Measurements from ENCODE around the gene ASNS.
"Not testable (repeated sequence)": the region's sequence is repeated elsewhere in the genome, so short reads cannot be mapped to it uniquely, and the experiment has no call there.

ASNS gene, protein sequence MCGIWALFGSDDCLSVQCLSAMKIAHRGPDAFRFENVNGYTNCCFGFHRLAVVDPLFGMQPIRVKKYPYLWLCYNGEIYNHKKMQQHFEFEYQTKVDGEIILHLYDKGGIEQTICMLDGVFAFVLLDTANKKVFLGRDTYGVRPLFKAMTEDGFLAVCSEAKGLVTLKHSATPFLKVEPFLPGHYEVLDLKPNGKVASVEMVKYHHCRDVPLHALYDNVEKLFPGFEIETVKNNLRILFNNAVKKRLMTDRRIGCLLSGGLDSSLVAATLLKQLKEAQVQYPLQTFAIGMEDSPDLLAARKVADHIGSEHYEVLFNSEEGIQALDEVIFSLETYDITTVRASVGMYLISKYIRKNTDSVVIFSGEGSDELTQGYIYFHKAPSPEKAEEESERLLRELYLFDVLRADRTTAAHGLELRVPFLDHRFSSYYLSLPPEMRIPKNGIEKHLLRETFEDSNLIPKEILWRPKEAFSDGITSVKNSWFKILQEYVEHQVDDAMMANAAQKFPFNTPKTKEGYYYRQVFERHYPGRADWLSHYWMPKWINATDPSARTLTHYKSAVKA

DNA sequence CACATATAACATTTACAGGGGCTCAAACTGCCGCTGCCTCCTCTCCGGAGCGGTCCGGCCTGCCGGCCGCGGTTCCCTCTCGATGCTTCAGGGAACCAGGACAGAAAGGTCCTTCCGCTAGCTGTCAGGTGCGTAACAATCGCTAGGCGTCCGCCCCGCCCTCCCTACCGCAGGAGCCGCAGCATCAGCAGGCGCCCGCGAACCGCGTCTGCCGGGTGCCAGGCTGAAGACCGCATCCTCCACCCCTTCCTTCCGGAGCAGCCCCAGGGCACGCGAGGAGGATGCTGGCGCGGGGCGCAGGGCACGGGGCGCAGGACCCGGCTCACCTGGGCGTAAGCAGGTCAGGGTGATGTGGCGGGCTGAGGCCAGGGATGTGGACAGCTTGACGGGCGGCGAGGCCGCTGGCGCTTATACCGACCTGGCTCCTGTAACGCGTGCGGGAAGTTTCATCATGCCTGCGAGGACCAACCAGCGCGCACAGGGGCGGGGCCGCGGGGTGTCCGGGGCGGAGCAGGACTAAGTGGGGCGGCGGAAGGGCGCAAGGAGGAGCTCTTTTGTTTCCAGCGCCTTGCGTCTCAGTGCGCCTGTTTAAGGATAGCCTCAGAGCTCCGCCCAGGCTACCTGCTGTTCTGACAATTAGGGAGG lies at the start of gene ASNS:
TSS of gene ASNS (minus strand) at position 384 of the 645 bp plus-strand sequence. CDS start 3,252 bp downstream, outside the sequence.
- DNase-seq (ENCODE audit: low spot score) = peak; percentile 76

DNA sequence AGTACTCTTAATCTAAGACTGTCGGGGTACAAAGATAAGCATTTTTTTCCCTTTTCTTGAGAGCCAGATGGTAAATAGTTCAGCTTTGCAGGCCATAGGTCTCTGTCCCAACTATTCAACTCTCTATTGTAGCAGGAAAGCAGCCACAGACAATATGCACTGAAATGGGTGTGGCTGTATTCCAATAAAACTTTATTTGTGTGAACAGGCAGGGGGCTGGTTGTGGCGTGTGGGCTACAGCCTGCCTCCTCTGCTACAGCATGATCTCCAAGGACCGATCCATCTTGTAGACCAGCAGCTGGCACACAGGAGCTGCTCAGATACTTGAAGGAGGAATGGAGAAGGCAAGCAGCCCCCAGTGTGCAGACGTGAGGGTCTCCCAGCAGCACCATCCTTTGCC lies 49.0 kb upstream of the ASNS start:
- DNase-seq (ENCODE audit: low spot score) = not testable (repeated sequence)

GRCh38 chr7:97915267-97915666 lies 43.1 kb upstream of the ASNS start:
- not testable (repeated sequence) for DNase-seq (ENCODE audit: low spot score)

GRCh38 chr7:97912294-97912693 lies 40.1 kb upstream of the ASNS start:
- not testable (repeated sequence) for DNase-seq (ENCODE audit: low spot score)

DNA sequence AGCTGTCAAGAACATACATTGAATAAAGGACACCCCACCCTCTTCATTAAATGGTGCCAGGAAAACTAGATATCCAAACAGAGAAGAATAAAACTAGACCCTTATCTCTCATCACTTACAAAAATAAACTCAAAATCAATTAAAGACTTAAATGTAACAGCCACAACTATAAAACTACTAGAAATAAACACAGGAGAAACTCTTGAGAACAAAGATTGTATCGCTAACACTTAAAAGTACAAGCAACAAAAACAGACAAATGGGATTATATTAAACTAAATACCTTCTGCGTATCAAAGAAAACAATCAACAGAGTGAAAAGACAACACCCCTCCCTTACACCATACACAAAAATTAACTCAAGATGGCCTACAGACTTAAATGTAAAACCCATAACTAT lies 24.7 kb upstream of the ASNS start:
- not testable (repeated sequence) for DNase-seq (ENCODE audit: low spot score)

DNA sequence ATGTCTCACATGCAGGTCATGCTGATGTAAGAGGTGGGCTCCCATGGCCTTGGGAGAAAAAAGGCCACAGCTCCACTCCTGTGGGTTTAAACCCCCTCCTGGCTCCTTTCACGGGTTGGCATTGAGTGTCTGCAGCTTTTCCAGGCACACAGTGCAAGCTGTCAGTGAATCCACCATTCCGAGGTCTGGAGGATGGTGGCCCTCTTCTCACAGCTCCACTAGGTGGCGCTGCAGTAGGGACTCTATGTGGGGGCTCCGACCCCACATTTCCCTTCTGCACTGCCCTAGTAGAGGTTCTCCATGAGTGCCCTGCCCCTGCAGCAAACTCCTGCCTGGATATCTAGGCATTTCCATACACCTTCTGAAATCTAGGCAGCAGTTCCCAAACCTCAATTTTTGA lies 19.5 kb upstream of the ASNS start:
- DNase-seq (ENCODE audit: low spot score) = not testable (repeated sequence)

DNA sequence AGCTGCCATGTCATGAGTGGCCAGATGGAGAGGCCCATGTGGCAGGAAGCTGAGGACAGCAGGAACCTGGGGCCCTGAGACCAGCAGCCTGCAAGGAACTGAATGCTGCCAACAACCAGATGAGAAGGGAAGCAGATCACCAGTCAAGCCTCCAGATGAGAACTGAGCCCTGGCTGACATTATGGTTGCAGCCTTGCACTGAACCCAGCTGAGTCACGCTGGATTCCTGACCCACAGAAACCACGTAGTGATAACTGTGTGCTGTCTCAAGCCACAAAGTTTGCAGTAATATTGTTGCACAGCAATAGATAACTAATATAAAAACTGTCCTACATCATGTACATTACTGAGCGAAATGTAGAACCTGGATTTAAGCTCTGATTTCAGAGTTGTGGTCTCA lies 7.3 kb upstream of the ASNS start:
- not testable (repeated sequence) for DNase-seq (ENCODE audit: low spot score)

DNA sequence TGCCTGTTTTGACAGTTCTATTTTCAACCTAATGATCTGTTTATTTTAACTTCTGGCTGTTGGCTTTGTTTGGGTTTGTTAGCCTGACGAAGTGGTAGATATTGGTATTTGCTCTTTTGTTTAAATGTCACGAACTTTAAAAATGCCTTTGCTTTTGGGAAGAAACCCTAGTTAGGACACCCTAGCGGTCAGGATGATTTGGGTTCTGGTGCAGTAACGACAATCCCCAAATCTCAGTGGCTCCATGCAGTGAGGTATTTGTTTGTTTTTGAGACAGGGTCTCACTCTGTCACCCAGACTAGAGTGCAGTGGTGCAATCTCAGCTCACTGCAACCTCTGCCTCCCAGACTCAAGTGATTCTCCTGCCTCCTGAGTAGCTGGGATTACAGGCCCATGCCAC lies 2.7 kb upstream of the ASNS start:
- not testable (repeated sequence) for DNase-seq (ENCODE audit: low spot score)

DNA sequence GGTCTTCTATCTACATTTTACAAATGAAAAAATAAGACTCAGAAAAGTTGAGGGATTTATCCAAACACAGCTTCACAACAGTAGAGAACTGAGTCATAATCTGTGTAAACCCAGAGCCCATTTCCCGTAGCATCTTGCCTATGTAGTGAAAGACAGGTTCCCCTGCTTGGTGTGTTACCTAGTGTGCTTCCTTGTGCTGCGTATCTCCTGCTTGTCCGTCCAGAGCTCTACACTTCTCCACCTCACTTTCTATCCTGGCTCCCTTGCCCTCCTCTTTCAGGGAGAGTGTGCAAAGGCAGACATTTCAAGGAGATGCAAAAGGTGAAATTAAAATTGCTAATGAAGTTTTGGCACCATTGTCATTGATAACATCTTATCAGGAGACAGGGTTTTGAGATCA lies 1.4 kb upstream of the ASNS start:
- DNase-seq (ENCODE audit: low spot score) = no peak

- peak; percentile 14 for DNase-seq (ENCODE audit: low spot score)
Measured at GRCh38 chr7:97871659-97872024, 566 bp downstream of the ASNS start.

DNA sequence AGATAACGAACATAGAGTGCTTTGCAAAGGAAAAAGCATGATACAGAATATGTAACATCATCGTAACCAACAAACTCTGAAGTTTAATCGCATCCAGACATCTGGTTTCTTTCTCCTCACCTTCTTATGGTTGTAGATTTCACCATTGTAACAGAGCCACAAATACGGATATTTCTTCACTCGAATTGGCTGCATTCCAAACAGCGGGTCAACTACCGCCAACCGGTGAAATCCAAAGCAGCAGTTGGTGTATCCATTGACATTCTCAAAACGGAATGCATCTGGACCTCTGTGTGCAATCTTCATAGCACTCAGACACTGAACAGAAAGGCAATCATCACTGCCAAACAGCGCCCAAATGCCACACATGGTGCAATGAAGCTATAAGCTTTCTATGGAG lies 3.4 kb downstream of the ASNS start:
- DNase-seq (ENCODE audit: low spot score) = no peak

DNA sequence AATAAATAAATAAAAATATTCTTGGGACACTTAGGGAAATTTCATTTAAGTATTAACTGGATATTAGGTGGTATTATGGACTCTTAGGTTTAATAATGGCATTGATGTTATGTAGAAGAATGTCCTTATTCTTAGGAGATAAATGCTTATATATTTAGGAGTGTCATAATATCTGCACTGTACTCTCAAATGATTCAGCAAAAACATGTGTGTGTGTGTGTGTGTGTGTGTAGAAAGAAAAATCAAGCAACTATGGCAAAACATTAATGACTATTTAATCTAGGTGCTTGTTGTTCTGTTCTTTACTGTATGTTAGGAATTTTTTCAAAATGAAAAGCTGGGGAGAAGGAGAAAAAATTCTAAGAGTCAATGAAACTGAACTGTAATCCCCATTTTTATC lies 3.9 kb downstream of the ASNS start:
- no peak for DNase-seq (ENCODE audit: low spot score)

- no peak for DNase-seq (ENCODE audit: low spot score)
Measured at GRCh38 chr7:97865104-97865503, 7.1 kb downstream of the ASNS start.

DNA sequence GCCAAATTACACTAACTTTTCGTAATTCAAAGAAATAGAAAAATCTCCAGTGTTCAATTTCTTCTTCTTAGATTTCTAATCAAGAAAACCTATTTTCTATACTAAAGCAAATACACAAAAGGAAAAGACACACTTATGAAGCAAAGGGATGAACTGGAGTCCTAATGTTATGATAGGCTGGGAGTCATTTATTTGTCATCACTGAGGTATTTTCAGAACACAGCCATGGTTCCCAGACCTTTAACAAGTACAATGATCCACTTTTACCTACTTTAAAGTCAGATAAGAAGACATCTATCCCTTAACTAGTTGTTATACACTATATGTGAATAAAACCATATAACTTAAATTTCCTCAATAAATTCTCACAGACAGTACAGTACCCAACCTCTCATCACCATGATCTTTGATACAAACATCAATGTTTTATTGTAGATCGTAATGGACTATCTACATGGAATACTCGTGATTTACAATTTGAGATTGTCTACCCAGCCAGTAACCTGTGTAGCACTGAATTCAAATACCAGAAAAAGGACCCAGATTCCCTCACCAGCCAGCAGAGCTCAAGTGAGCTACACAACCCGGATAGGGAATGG lies 12.5 kb downstream of the ASNS start:
- DNase-seq (ENCODE audit: low spot score) = no peak

GRCh38 chr7:97858221-97858620 lies 14.0 kb downstream of the ASNS start:
- no peak for DNase-seq (ENCODE audit: low spot score)

- DNase-seq (ENCODE audit: low spot score) = no peak
Measured at GRCh38 chr7:97857544-97857943, 14.7 kb downstream of the ASNS start.

DNA sequence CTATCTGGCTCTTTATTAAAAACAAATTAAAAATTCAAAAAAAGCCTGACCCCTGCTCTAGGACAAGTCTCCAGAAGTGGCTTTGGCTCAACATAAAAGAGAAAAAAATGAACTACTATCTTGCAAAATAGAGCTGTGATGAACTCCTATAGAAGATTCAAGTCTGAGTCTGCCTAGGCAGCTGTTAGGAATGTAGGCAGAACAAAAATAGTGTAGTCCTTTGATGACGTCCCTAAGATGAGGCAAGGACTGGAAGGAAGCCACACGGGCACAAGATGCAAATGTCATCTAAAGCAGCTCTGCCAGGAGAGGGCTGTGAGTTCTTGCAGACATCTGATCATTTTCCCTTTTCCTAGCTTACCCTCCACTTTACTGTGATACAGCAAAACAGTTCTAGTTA lies 20.5 kb downstream of the ASNS start:
- no peak for DNase-seq (ENCODE audit: low spot score)

DNA sequence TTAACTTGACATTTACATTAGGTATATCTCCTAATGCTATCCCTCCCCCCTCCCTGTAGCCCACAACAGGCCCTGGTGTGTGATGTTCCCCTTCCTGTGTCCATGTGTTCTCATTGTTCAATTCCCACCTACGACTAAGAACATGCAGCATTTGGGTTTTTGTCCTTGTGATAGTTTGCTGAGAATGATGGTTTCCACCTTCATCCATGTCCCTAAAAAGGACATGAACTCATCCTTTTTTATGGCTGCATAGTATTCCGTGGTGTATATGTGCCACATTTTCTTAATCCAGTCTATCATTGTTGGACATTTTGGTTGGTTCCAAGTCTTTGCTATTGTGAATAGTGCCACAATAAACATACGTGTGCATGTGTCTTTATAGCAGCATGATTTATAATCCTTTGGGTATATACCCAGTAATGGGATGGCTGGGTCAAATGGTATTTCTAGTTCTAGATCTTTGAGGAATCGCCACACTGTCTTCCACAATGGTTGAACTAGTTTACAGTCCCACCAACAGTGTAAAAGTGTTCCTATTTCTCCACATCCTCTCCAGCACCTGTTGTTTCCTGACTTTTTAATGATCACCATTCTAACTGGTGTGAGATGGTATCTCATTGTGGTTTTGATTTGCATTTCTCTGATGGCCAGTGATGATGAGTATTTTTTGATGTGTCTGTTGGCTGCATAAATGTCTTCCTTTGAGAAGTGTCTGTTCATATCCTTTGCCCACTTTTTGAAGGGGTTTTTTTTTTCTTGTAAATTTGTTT lies 21.8 kb downstream of the ASNS start:
- DNase-seq (ENCODE audit: low spot score) = not testable (repeated sequence)

GRCh38 chr7:97847791-97848190 lies 24.4 kb downstream of the ASNS start:
- no peak for DNase-seq (ENCODE audit: low spot score)

DNA sequence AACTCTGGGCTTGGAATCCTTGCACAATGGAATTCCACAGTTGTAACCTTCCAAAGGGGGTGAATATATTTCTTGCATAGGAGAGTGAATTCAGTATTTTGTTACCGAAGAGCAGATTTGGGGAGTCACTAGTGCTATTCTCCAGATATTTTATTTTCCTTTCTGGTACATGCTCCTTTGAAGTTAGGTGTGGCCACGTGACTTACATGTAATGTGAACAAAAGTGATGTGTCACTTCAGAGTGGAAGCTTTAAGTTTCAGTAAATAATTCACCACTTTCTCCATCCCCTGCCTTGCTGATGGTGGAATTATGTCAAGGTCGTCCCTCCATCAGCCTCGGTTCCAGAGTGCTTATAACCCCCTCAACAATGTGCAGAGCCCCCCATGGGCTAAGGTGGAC lies 25.3 kb downstream of the ASNS start:
- DNase-seq (ENCODE audit: low spot score) = no peak

- DNase-seq (ENCODE audit: low spot score) = no peak
Measured at GRCh38 chr7:97845622-97846203, 26.5 kb downstream of the ASNS start.

DNA sequence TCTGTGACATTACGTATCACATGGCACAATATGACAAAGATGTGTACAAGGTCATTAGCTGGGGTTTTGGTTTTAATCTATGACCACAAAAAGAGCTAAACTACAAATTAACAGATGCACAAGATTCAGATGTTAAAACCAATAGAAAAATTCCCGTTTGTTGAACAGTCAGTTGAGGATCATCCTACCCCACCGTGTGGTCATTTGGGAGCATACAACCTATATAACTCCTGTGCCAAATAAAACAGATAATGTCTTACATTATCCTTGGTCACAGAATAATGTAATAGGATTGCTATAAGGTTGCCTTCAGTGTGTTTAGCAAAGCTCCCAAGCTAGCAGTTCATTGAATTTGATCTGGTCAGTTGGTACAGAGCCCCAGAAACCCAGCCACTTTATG lies 28.2 kb downstream of the ASNS start:
- no peak for DNase-seq (ENCODE audit: low spot score)

Data from CD4-positive, alpha-beta T cell treated with Interleukin-6 at 100 ng/mL for 8 hours (primary cell).